ENCODE results near the gene CUL1. TPM values are rescaled to one million over a fixed set of nuclear protein-coding genes. Genes with fewer than 3 reads are reported as not detected.

CUL1 gene
- total and polyA plus RNA-seq, 2 donors (not counting 3 experiments of a cell fraction or from before 2014, with no cell fraction given), result 25.7 to 50.2 TPM

GRCh38 chr7:148704970-148705369 lies 6.3 kb downstream of the CUL1 start:
- FAIRE-seq, result no peak

DNA sequence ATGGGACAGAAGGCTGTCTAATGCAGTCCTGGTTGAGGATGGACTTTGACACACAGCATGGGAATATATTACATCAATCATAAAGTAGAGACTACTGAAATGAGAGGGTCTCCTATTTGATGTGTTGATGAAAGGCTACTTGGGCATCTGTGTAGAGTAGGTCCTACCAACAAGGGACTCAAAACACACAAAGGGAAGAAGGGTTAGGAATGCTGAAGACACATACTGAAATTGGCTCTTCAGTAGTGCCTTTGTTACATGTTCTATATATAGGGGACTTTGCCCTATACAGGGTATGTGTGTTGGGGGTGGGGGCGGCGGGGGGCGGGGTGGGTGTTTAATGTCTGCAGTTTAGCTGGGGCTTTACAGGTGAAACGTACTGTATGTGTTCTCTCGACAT lies 7.7 kb downstream of the CUL1 start:
- Histone ChIP-seq H3K27me3 (ENCODE audit: control insufficient read depth in 2 of 2, insufficient read depth in 2 of 2, low read length in 2 of 2) (no peaks in the 10 kb centered on the region), H3K9me1 (replicated peaks; ENCODE audit: control insufficient read depth, extremely low read depth, insufficient read depth, low read length) (no peaks in the 10 kb centered on the region), H3K79me2 (ENCODE audit: control insufficient read depth, insufficient read depth, low read length) (peaks cover 100% of the 10 kb centered on the region), H3K9me3 (replicated peaks; ENCODE audit: control insufficient read depth, insufficient read depth, low read length) (no peaks in the 10 kb centered on the region), H2AFZ (ENCODE audit: low read depth, low read length) (no peak overlapping the region), H3K4me2 (ENCODE audit: insufficient read depth, low read length) (no peak overlapping the region), H3K4me3 (replicated peaks in 1 of 3; ENCODE audit: insufficient read depth in 1 of 3, low read depth in 1 of 3, low read length in 3 of 3) (no peak overlapping the region), H4K20me1 (replicated peaks; ENCODE audit: control insufficient read depth, extremely low read depth, insufficient read depth, low read length) (peaks cover 21% of the 10 kb centered on the region), H3K9ac (replicated peaks; ENCODE audit: extremely low read depth, insufficient read depth, low read length) (no peak overlapping the region), H3K36me3 (ENCODE audit: control insufficient read depth in 2 of 2, extremely low read depth in 1 of 2, insufficient read depth in 2 of 2, low read length in 2 of 2) (no peaks in the 10 kb centered on the region), H3K27ac (ENCODE audit: insufficient read depth, low read depth, low read length) (no peak overlapping the region), H3K4me1 (ENCODE audit: control insufficient read depth, extremely low read depth, insufficient read depth, low read length) (peaks cover 5% of the 10 kb centered on the region)
- dilution Hi-C loops (cut with MboI; ENCODE audit: extremely low pct_ligation_motif_present, low sequenced_read_pairs), result no loop called here
- no peak for TF ChIP-seq GATA2 (IDR thresholded peaks at IDR 0.05; ENCODE audit: insufficient read depth, insufficient read length, low read depth, low read length)
- no peak for TF ChIP-seq FOS (IDR thresholded peaks at IDR 0.05; ENCODE audit: borderline replicate concordance, insufficient read depth, low read length)
- TF ChIP-seq POLR2AphosphoS5 (IDR thresholded peaks at IDR 0.05; ENCODE audit: insufficient read depth, low read depth, low read length), result no peak
- no peak for TF ChIP-seq MAX (IDR thresholded peaks at IDR 0.05; ENCODE audit: insufficient read depth, insufficient read length)
- TF ChIP-seq EZH2 (IDR thresholded peaks at IDR 0.05; ENCODE audit: borderline replicate concordance, low read depth, low read length, severe bottlenecking), result no peak
- no peak for TF ChIP-seq CTCF (IDR thresholded peaks at IDR 0.05; ENCODE audit: extremely low read depth in 1 of 2, insufficient read depth in 1 of 2, low read depth in 1 of 2, low read length in 2 of 2)
- POLR2A ChIA-PET, result no interaction called here
- intact Hi-C loops (cut with micrococcal nuclease), result no loop called here
- CTCF ChIA-PET, result interaction anchor here (0.6 kb wide), 1 partner anchor 620 kb away, joined by 4 read pairs; no protein-coding TSS in a partner anchor
- BruUV-seq (replicated peaks), result no TSS peak
- DNase-seq (ENCODE audit: low read depth, low spot score), result no peak
- FAIRE-seq, result no peak

More at GRCh38 chr7:148704970-148705369, 6.3 kb downstream of the CUL1 start:
- peaks cover 100% of the 10 kb centered on the region for H3K79me2 ChIP-seq (ENCODE audit: control insufficient read depth, insufficient read depth, low read length)
- no TSS peak for BruUV-seq (replicated peaks)
- no peak overlapping the region for H3K9ac ChIP-seq (replicated peaks; ENCODE audit: extremely low read depth, insufficient read depth, low read length)
- no peaks in the 10 kb centered on the region for H3K9me1 ChIP-seq (replicated peaks; ENCODE audit: control insufficient read depth, extremely low read depth, insufficient read depth, low read length)
- no peak overlapping the region for H2AFZ ChIP-seq (ENCODE audit: low read depth, low read length)
- no peak overlapping the region for H3K27ac ChIP-seq (ENCODE audit: insufficient read depth, low read depth, low read length)
- peaks cover 19% of the 10 kb centered on the region for H3K4me1 ChIP-seq (ENCODE audit: control insufficient read depth, extremely low read depth, insufficient read depth, low read length)
- TF ChIP-seq MYC (IDR thresholded peaks at IDR 0.05; ENCODE audit: low read depth, low read length) (no peak), MAX (IDR thresholded peaks at IDR 0.05; ENCODE audit: insufficient read depth, insufficient read length) (no peak), FOS (IDR thresholded peaks at IDR 0.05; ENCODE audit: borderline replicate concordance, insufficient read depth, low read length) (no peak), POLR2A (IDR thresholded peaks at IDR 0.05; ENCODE audit: low read depth, low read length) (no peak), JUN (IDR thresholded peaks at IDR 0.05; ENCODE audit: borderline replicate concordance, insufficient read depth, insufficient read length, low read depth) (no peak), GATA2 (IDR thresholded peaks at IDR 0.05; ENCODE audit: insufficient read depth, insufficient read length, low read depth, low read length) (no peak)
- CTCF ChIA-PET, result no interaction called here
- dilution Hi-C loops (cut with MboI; ENCODE audit: extremely low pct_ligation_motif_present, low sequenced_read_pairs) (no loop called here), intact Hi-C loops (cut with micrococcal nuclease) (no loop called here)
- H3K36me3 ChIP-seq (ENCODE audit: control insufficient read depth in 2 of 2, extremely low read depth in 1 of 2, insufficient read depth in 2 of 2, low read length in 2 of 2), result no peaks in the 10 kb centered on the region
- H4K20me1 ChIP-seq (replicated peaks; ENCODE audit: control insufficient read depth, extremely low read depth, insufficient read depth, low read length), result peaks cover 30% of the 10 kb centered on the region
- POLR2A ChIA-PET, result no interaction called here
- no peak overlapping the region for H3K4me2 ChIP-seq (ENCODE audit: insufficient read depth, low read length)
- H3K4me3 ChIP-seq (replicated peaks in 1 of 3; ENCODE audit: insufficient read depth in 1 of 3, low read depth in 1 of 3, low read length in 3 of 3), result no peak overlapping the region
- H3K27me3 ChIP-seq (ENCODE audit: control insufficient read depth in 2 of 2, insufficient read depth in 2 of 2, low read length in 2 of 2), result no peaks in the 10 kb centered on the region
- no peak for DNase-seq (ENCODE audit: low read depth, low spot score)
- no peaks in the 10 kb centered on the region for H3K9me3 ChIP-seq (replicated peaks; ENCODE audit: control insufficient read depth, insufficient read depth, low read length)
